GM12873 (cell line): ENCODE data around the gene ATF6.

Experiments used
- TF ChIP-seq, protein P1 (sequence below): IDR thresholded peaks from 2 replicates; pipeline ENCODE4 v1.5.1; 2012; ENCODE audit warnings: low read depth, mild to moderate bottlenecking, moderate library complexity, low read length, control low read depth; ENCODE audit not compliant: insufficient read depth; ENCODE audit errors: missing control alignments

ATF6 gene

DNA sequence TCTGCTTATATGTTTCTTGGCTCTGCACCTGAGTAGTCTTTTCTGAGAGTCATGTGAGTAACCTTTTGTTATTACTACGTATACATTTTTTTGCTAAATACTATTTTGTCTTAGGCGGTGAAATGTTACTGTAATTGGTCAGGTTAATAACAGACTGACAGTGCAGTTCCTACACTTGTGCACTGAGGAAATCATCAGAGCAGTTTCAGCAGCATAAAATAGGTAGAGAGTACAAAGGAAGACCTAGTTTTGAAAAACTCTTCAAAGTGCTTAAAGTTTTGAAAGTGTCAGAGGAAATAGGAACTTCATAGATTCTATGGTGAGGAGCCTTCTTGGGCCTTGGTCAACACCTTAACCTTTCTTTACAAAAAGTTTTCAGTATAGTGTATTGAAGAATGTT lies 11.1 kb downstream of the ATF6 start:
- TF ChIP-seq, protein P1, sequence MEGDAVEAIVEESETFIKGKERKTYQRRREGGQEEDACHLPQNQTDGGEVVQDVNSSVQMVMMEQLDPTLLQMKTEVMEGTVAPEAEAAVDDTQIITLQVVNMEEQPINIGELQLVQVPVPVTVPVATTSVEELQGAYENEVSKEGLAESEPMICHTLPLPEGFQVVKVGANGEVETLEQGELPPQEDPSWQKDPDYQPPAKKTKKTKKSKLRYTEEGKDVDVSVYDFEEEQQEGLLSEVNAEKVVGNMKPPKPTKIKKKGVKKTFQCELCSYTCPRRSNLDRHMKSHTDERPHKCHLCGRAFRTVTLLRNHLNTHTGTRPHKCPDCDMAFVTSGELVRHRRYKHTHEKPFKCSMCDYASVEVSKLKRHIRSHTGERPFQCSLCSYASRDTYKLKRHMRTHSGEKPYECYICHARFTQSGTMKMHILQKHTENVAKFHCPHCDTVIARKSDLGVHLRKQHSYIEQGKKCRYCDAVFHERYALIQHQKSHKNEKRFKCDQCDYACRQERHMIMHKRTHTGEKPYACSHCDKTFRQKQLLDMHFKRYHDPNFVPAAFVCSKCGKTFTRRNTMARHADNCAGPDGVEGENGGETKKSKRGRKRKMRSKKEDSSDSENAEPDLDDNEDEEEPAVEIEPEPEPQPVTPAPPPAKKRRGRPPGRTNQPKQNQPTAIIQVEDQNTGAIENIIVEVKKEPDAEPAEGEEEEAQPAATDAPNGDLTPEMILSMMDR = no peak

DNA sequence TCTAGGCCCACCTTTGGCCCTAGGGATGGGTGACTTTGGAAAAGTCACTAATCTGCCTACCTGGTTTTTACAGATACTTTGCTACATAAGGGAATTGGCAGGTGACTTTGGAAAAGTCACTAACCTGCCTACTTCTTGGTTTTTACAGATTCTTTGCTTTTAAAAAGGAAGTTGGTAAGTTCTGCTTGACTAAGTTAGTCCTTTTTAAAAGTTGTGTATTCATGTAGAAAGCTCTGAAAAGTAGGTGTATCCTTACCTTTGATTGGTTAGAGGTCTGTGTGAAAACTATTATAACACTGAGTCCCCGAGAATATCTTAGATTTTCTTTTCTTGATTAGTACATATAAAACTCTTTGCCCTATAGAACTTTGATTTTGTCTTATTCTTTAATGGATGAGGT lies 12.4 kb downstream of the ATF6 start:
- TF ChIP-seq, protein P1 = no peak

DNA sequence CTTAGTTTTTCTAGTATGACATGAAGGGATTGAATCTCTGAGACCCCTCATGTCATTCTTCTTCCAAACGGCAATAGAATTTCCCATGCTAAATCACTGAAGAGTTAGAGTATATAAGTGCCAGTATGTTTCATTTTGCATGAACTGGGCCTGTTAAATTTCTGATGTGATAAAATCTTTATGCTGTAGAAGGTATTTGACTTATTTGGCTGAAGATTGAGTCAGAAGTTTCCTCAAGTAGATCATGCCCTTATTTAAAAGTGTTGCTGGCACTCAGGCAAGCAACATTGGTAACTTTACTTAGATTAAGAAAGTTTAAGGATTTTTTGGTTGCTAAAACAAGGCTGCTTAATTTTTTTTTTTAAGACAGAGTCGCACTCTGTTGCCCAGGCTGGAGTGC lies 13.3 kb downstream of the ATF6 start:
- TF ChIP-seq, protein P1 = no peak

DNA sequence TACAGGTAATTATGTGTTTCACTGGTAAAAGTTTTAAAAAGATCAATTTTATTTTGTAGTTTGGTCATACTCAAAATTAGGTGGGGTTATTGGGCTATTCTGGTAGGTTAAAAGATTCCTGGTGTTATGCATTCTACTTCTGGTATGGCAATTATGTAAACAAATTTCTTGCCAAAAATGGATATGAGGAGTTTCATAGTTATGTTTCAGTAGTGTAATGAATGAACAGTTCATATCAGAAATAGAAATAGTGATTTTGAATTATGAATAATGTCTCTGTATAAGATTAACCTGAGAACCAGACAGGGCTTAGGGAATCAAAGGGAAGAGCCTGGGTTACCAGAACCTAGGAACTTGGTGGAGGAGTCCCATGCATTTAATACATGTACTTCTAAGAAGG lies 15.9 kb downstream of the ATF6 start:
- TF ChIP-seq, protein P1 = no peak

DNA sequence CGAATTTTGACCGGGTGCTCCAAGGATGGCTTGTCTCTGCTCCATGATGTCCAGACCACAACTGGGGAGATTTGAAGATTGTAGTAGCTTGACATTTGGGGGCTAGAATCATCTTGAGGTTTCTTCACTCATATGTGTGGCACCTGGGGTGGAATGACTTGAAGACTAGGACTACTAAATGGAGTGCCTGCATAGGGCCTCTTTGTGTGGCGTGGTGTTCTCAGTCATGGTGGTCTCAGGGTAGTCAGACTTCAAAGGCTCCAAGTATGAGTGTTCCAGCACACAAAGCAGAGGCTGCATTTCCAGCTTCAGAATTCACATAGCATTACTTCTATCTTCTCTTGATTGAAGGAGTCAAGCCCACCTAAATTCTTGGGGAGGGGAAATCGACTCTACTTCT lies 16.8 kb downstream of the ATF6 start:
- TF ChIP-seq, protein P1 = no peak

DNA sequence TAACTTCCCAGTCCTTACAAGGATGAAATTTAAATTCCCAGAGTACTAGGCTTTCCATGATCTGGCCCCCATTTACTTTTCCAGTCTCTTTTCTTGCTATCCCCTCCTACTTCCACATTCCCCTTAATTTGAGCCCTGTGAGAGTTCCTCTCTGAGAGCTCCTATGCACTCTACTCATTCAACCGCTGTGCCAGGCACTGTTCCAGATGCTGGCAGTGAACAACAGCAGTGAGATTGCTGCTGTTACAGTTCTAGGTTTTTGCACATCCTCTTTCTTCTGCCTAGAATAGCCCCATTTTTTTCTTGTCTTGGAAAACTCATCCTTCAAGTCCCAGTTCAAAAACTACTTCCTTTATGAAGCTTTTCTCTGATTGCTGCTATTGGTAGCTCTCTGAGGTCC lies 18.8 kb downstream of the ATF6 start:
- TF ChIP-seq, protein P1 = no peak

DNA sequence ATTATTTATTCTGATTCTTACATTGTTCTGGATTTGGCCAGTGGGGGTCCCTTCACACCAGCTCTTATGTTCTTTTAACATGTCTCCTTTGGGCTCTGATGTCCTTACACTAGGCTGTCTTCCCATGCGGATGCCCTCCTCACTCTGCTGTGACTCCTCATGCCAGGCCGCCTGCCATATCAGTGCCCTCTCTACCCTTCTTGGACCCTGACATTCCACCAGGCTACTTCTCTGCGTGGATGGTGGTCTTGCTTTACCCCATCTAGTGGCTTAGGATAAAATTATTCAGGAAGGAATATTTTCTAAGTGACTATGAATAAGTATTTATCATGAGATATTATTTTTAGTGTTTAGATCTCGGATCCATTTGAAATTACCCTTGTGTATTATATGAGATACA lies 21.2 kb downstream of the ATF6 start:
- TF ChIP-seq, protein P1 = no peak
